NT2/D1 (cell line): ENCODE data around the gene AK5.

Source experiments
- DNase-seq: peaks from one replicate; pipeline ENCODE4 v3.0.0-alpha.2; 2011; ENCODE audit warnings: low read depth, low spot score
- H3K27me3 ChIP-seq: 2 replicates; pipeline ENCODE4 v1.6.0; 2011; ENCODE audit warnings: mild to moderate bottlenecking; ENCODE audit not compliant: insufficient read length, insufficient read depth
- H3K36me3 ChIP-seq: 2 replicates; pipeline ENCODE4 v1.6.1; 2011; ENCODE audit warnings: mild to moderate bottlenecking, low read length, mixed read lengths; ENCODE audit not compliant: insufficient read depth, insufficient read length
- H3K4me1 ChIP-seq: 2 replicates; pipeline ENCODE4 v1.5.1; 2011; ENCODE audit not compliant: insufficient read depth, insufficient read length
- H3K4me3 ChIP-seq: 2 replicates; pipeline ENCODE4 v1.5.1; 2011; ENCODE audit warnings: low read depth; ENCODE audit not compliant: insufficient read length
- H3K9ac ChIP-seq: 2 replicates; pipeline ENCODE4 v1.6.0; 2011; ENCODE audit warnings: low read depth; ENCODE audit not compliant: insufficient read length
- H3K9me3 ChIP-seq: 2 replicates; pipeline ENCODE4 v1.5.1; 2011; ENCODE audit warnings: mild to moderate bottlenecking, low read length; ENCODE audit not compliant: insufficient read depth
- SUZ12 ChIP-seq: IDR thresholded peaks from 2 replicates; pipeline ENCODE4 v1.6.1; 2011; ENCODE audit not compliant: insufficient read length, insufficient read depth; ENCODE audit errors: extremely low read depth
- YY1 ChIP-seq: IDR thresholded peaks from 2 replicates; pipeline ENCODE4 v1.6.1; 2011; ENCODE audit not compliant: insufficient read length, insufficient read depth
- ZNF274 ChIP-seq: IDR thresholded peaks from 2 replicates; pipeline ENCODE4 v1.6.1; 2011; ENCODE audit warnings: mild to moderate bottlenecking, low read depth, low read length

The AK5 gene

GRCh38 chr1:77494026-77494425 lies 212.2 kb downstream of the AK5 start:
- no peaks in the 10 kb centered on the region for H3K9me3 ChIP-seq
- H3K27me3 ChIP-seq, result no peaks in the 10 kb centered on the region
- no peak for DNase-seq
- H3K36me3 ChIP-seq, result no peaks in the 10 kb centered on the region
- no peak overlapping the region for H3K9ac ChIP-seq
- H3K4me1 ChIP-seq, result peaks cover 2% of the 10 kb centered on the region
- no peak for TF ChIP-seq ZNF274
- no peak for TF ChIP-seq YY1
- no peak for TF ChIP-seq SUZ12
- H3K4me3 ChIP-seq, result no peak overlapping the region

GRCh38 chr1:77498918-77499317 lies 217.1 kb downstream of the AK5 start:
- Histone ChIP-seq H3K9ac (no peak overlapping the region), H3K4me1 (no peaks in the 10 kb centered on the region), H3K9me3 (no peaks in the 10 kb centered on the region), H3K27me3 (no peaks in the 10 kb centered on the region), H3K4me3 (no peak overlapping the region), H3K36me3 (no peaks in the 10 kb centered on the region)
- TF ChIP-seq ZNF274, result no peak
- no peak for TF ChIP-seq YY1
- no peak for TF ChIP-seq SUZ12
- DNase-seq, result no peak

GRCh38 chr1:77499466-77499865 lies 217.6 kb downstream of the AK5 start:
- H3K9ac ChIP-seq, result no peak overlapping the region
- H3K36me3 ChIP-seq, result no peaks in the 10 kb centered on the region
- H3K4me1 ChIP-seq, result no peaks in the 10 kb centered on the region
- H3K9me3 ChIP-seq, result no peaks in the 10 kb centered on the region
- TF ChIP-seq SUZ12 (no peak), YY1 (no peak), ZNF274 (no peak)
- H3K27me3 ChIP-seq, result no peaks in the 10 kb centered on the region
- DNase-seq, result no peak
- no peak overlapping the region for H3K4me3 ChIP-seq

GRCh38 chr1:77504986-77505385 lies 223.2 kb downstream of the AK5 start:
- H3K27me3 ChIP-seq, result no peaks in the 10 kb centered on the region
- H3K4me1 ChIP-seq, result no peaks in the 10 kb centered on the region
- H3K9me3 ChIP-seq, result no peaks in the 10 kb centered on the region
- DNase-seq, result no peak
- H3K36me3 ChIP-seq, result no peaks in the 10 kb centered on the region
- no peak overlapping the region for H3K4me3 ChIP-seq
- TF ChIP-seq YY1 (no peak), SUZ12 (no peak), ZNF274 (no peak)
- no peak overlapping the region for H3K9ac ChIP-seq

GRCh38 chr1:77506771-77507170 lies 225.0 kb downstream of the AK5 start:
- Histone ChIP-seq H3K4me3 (no peak overlapping the region), H3K27me3 (no peaks in the 10 kb centered on the region), H3K36me3 (no peaks in the 10 kb centered on the region), H3K4me1 (no peaks in the 10 kb centered on the region), H3K9me3 (no peaks in the 10 kb centered on the region), H3K9ac (no peak overlapping the region)
- TF ChIP-seq SUZ12, result no peak
- no peak for TF ChIP-seq YY1
- no peak for TF ChIP-seq ZNF274
- DNase-seq, result no peak

- no peaks in the 10 kb centered on the region for H3K36me3 ChIP-seq
- no peak for DNase-seq
- no peak overlapping the region for H3K4me3 ChIP-seq
- no peak overlapping the region for H3K9ac ChIP-seq
- no peaks in the 10 kb centered on the region for H3K27me3 ChIP-seq
- H3K9me3 ChIP-seq, result no peaks in the 10 kb centered on the region
- no peak for TF ChIP-seq ZNF274
- no peak for TF ChIP-seq YY1
- TF ChIP-seq SUZ12, result no peak
- no peaks in the 10 kb centered on the region for H3K4me1 ChIP-seq
These were observed 227.3 kb downstream of the AK5 start for GRCh38 chr1:77509051-77509492.

- Histone ChIP-seq H3K9ac (no peak overlapping the region), H3K4me1 (no peaks in the 10 kb centered on the region), H3K36me3 (no peaks in the 10 kb centered on the region), H3K4me3 (no peak overlapping the region), H3K9me3 (no peaks in the 10 kb centered on the region), H3K27me3 (no peaks in the 10 kb centered on the region)
- DNase-seq, result no peak
- TF ChIP-seq ZNF274 (no peak), SUZ12 (no peak), YY1 (no peak)
These were observed 228.1 kb downstream of the AK5 start for GRCh38 chr1:77509898-77510297.
